GM23338 (cell line): ENCODE data around the gene TFAP2E. TPM values are rescaled to one million over a fixed set of nuclear protein-coding genes. Genes with fewer than 3 reads are reported as not detected.

Source experiments
- ATAC-seq: fragments of 200-7000 bp; cut with Tn5 transposase; 3 replicates; pipeline ENCODE4 v1.9.1; 2020
- DNase-seq: peaks from one replicate; pipeline ENCODE4 v3.0.0-alpha.2; 2015; ENCODE audit warnings: low spot score
- H2AFZ ChIP-seq: fragments of 200-600 bp; sonication (generic); 2 replicates; pipeline ENCODE4 v1.8.0; 2016; ENCODE audit warnings: antibody characterized with exemption, mild to moderate bottlenecking, moderate library complexity
- H3F3A ChIP-seq: fragments of 200-600 bp; sonication (generic); replicated peaks from 2 replicates; pipeline ENCODE4 v1.8.0; 2017; ENCODE audit warnings: antibody characterized with exemption, mixed run types, low read depth
- H3K27ac ChIP-seq: fragments of 200-600 bp; sonication (generic); 2 replicates; pipeline ENCODE4 v1.6.1; 2016; ENCODE audit warnings: low read depth
- H3K27me3 ChIP-seq: fragments of 200-600 bp; sonication (generic); 2 replicates; pipeline ENCODE4 v1.8.0; 2016; ENCODE audit warnings: mild to moderate bottlenecking, mixed run types, moderate library complexity; ENCODE audit not compliant: insufficient read depth
- H3K36me3 ChIP-seq: fragments of 200-600 bp; sonication (generic); 2 replicates; pipeline ENCODE4 v1.8.0; 2016; ENCODE audit warnings: mild to moderate bottlenecking; ENCODE audit not compliant: insufficient read depth
- H3K4me1 ChIP-seq: fragments of 200-600 bp; sonication (generic); 2 replicates; pipeline ENCODE4 v1.8.0; 2016; ENCODE audit warnings: mild to moderate bottlenecking, moderate library complexity; ENCODE audit not compliant: insufficient read depth
- H3K4me2 ChIP-seq: fragments of 200-600 bp; sonication (generic); 2 replicates; pipeline ENCODE4 v1.7.1; 2017; ENCODE audit warnings: mixed run types
- H3K4me3 ChIP-seq: fragments of 200-600 bp; sonication (generic); 2 replicates; pipeline ENCODE4 v1.6.1; 2016; ENCODE audit warnings: mixed run types
- H3K79me2 ChIP-seq: fragments of 200-600 bp; sonication (generic); replicated peaks from 2 replicates; pipeline ENCODE4 v1.8.0; 2017; ENCODE audit warnings: mild to moderate bottlenecking; ENCODE audit not compliant: insufficient read depth
- H3K9me2 ChIP-seq: fragments of 200-600 bp; sonication (generic); 2 replicates; pipeline ENCODE4 v1.8.0; 2017; ENCODE audit not compliant: insufficient read depth
- H4K20me1 ChIP-seq: fragments of 200-600 bp; sonication (generic); replicated peaks from 2 replicates; pipeline ENCODE4 v1.8.0; 2017; ENCODE audit warnings: mild to moderate bottlenecking; ENCODE audit not compliant: insufficient read depth
- H3K27ac Mint-ChIP-seq: 2 replicates; pipeline ENCODE4 v1.8.0; 2020; ENCODE audit warnings: inconsistent platforms, mild to moderate bottlenecking, moderate library complexity, mixed read lengths
- H3K27me3 Mint-ChIP-seq: 3 replicates; pipeline ENCODE4 v1.8.0; 2022; ENCODE audit warnings: low read depth, mild to moderate bottlenecking, moderate library complexity, mixed read lengths, inconsistent platforms; ENCODE audit not compliant: insufficient read depth, poor library complexity
- H3K36me3 Mint-ChIP-seq: 3 replicates; pipeline ENCODE4 v1.8.0; 2021; ENCODE audit warnings: low read depth, mild to moderate bottlenecking, inconsistent platforms, moderate library complexity, mixed read lengths
- H3K4me1 Mint-ChIP-seq: 3 replicates; pipeline ENCODE4 v1.8.0; 2020; ENCODE audit warnings: mild to moderate bottlenecking, inconsistent platforms, mixed read lengths
- H3K4me3 Mint-ChIP-seq: 3 replicates; pipeline ENCODE4 v1.8.0; 2021; ENCODE audit warnings: moderate library complexity, mild to moderate bottlenecking, inconsistent platforms, mixed read lengths
- H3K9me3 Mint-ChIP-seq: 3 replicates; pipeline ENCODE4 v1.8.0; 2020; ENCODE audit warnings: moderate library complexity, mild to moderate bottlenecking, inconsistent platforms, mixed read lengths
- CREB1 ChIP-seq: fragments of 250-450 bp; sonication (Bioruptor Pico); IDR thresholded peaks from 2 replicates; pipeline ENCODE4 v1.5.0; 2020; ENCODE audit warnings: low read depth, mild to moderate bottlenecking, moderate library complexity
- EZH2phosphoT487 ChIP-seq: fragments of 200-600 bp; sonication (generic); IDR thresholded peaks from one replicate; pipeline ENCODE4 v1.8.1; 2018; ENCODE audit warnings: antibody characterized with exemption; ENCODE audit not compliant: unreplicated experiment
- POLR2AphosphoS5 ChIP-seq: IDR thresholded peaks from 2 replicates; pipeline ENCODE4 v1.6.1; 2016; ENCODE audit warnings: antibody characterized with exemption, low read depth
- STAT1 ChIP-seq: IDR thresholded peaks from one replicate; pipeline ENCODE4 v1.6.1; 2016; ENCODE audit warnings: antibody characterized with exemption; ENCODE audit not compliant: unreplicated experiment
- ZNF114 ChIP-seq: fragments of 250-450 bp; sonication (Bioruptor Pico); IDR thresholded peaks from 2 replicates; pipeline ENCODE4 v1.5.0; 2020; ENCODE audit warnings: mild to moderate bottlenecking, moderate library complexity
- ZNF462 ChIP-seq: fragments of 250-450 bp; sonication (Bioruptor Pico); IDR thresholded peaks from 2 replicates; pipeline ENCODE4 v1.5.0; 2020; ENCODE audit warnings: mild to moderate bottlenecking, moderate library complexity
- polyA plus RNA-seq: library from polyadenylated mRNA; unstranded; fragments of >200 nt; fragmentation: Nextera tagmentation; extraction: Ambion mirVana; gene quantifications from 2 replicates; pipeline ENCODE4 v1.2.1, GENCODE V29; 2016
- total RNA-seq: library from RNA; depleted of rRNA; stranded (reverse); fragments of >200 nt; shearing (Covaris generic); gene quantifications from 2 replicates; pipeline ENCODE4 v1.2.3, GENCODE V29; 2014
- TF ChIP-seq, protein P1 (sequence below): IDR thresholded peaks from one replicate; pipeline ENCODE4 v1.6.1; 2018; ENCODE audit warnings: antibody characterized with exemption; ENCODE audit not compliant: unreplicated experiment
- TF ChIP-seq, protein P2 (sequence below): IDR thresholded peaks from 2 replicates; pipeline ENCODE4 v1.6.1; 2016; ENCODE audit warnings: antibody characterized with exemption

The TFAP2E gene
- total and polyA plus RNA-seq, 2 experiments from 2014 or later: 0.34 to 1.4 TPM

DNA sequence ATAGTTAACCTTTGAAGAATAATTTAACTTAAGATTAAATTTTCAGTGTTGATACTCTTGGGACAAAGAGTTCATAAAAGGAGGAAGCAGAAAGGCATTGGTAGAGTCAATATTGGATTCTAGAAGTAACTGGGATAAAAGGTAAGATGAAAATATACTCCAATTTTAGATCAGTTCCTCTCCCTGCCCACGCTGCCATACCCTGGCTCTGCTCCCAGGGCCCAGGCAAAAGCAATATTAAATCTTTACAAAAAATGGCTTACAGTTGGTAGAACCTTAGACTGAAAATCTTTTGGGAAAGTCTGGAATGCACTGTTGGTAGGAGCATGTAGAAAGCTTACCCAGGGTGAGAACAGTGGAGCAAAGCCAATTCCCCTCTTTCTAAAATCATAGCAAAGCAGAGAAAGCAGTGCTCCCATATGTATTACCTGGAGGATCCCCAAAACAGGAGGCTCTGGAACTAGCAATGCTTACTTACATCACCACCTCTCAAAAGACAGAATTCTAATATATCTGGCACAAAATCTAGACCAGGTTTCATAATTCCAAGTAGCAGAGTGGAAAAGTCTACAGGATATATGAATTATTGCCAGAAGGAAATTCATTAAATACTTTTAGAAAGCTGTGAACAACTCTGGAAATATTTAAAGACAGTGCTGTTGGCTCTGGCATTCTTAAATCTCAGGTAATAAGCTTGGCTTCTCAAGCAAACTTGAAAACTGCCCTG is 40.5 kb upstream of the TFAP2E start (continued):
- TF ChIP-seq, protein P1, sequence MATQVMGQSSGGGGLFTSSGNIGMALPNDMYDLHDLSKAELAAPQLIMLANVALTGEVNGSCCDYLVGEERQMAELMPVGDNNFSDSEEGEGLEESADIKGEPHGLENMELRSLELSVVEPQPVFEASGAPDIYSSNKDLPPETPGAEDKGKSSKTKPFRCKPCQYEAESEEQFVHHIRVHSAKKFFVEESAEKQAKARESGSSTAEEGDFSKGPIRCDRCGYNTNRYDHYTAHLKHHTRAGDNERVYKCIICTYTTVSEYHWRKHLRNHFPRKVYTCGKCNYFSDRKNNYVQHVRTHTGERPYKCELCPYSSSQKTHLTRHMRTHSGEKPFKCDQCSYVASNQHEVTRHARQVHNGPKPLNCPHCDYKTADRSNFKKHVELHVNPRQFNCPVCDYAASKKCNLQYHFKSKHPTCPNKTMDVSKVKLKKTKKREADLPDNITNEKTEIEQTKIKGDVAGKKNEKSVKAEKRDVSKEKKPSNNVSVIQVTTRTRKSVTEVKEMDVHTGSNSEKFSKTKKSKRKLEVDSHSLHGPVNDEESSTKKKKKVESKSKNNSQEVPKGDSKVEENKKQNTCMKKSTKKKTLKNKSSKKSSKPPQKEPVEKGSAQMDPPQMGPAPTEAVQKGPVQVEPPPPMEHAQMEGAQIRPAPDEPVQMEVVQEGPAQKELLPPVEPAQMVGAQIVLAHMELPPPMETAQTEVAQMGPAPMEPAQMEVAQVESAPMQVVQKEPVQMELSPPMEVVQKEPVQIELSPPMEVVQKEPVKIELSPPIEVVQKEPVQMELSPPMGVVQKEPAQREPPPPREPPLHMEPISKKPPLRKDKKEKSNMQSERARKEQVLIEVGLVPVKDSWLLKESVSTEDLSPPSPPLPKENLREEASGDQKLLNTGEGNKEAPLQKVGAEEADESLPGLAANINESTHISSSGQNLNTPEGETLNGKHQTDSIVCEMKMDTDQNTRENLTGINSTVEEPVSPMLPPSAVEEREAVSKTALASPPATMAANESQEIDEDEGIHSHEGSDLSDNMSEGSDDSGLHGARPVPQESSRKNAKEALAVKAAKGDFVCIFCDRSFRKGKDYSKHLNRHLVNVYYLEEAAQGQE: no peak
- no peak for TF ChIP-seq EZH2phosphoT487
- TF ChIP-seq STAT1: no peak
- TF ChIP-seq, protein P2, sequence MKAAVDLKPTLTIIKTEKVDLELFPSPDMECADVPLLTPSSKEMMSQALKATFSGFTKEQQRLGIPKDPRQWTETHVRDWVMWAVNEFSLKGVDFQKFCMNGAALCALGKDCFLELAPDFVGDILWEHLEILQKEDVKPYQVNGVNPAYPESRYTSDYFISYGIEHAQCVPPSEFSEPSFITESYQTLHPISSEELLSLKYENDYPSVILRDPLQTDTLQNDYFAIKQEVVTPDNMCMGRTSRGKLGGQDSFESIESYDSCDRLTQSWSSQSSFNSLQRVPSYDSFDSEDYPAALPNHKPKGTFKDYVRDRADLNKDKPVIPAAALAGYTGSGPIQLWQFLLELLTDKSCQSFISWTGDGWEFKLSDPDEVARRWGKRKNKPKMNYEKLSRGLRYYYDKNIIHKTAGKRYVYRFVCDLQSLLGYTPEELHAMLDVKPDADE: no peak
- no peak for TF ChIP-seq CREB1 (CRISPR knock-in tag)
- no peak for TF ChIP-seq POLR2AphosphoS5

- no peaks in the 10 kb centered on the region for H3K27me3 Mint-ChIP-seq
- no peak overlapping the region for H3K4me2 ChIP-seq
- no peak overlapping the region for H3K4me3 ChIP-seq
- H3K9me3 Mint-ChIP-seq: peaks cover 22% of the 10 kb centered on the region; the same call in 2 of the 3 replicates
- no peak overlapping the region for H2AFZ ChIP-seq
- H3K36me3 Mint-ChIP-seq: peaks cover 51% of the 10 kb centered on the region
- H3K4me3 Mint-ChIP-seq: no peak overlapping the region
- no peak overlapping the region for H3K27ac ChIP-seq
- peaks cover 7% of the 10 kb centered on the region for H3K36me3 ChIP-seq
- no peaks in the 10 kb centered on the region for H3K27me3 ChIP-seq
- H3K4me1 Mint-ChIP-seq: peaks cover 40% of the 10 kb centered on the region
- H3K4me1 ChIP-seq: peaks cover 47% of the 10 kb centered on the region
- peak overlapping the region; percentile 68 for H3K27ac Mint-ChIP-seq
- no peaks in the 10 kb centered on the region for H3F3A ChIP-seq
- H3K9me2 ChIP-seq: no peaks in the 10 kb centered on the region
- ATAC-seq (no peak), DNase-seq (no peak)
- TF ChIP-seq, protein P2: no peak
- TF ChIP-seq ZNF114 (CRISPR knock-in tag): no peak
- TF ChIP-seq ZNF462 (CRISPR knock-in tag): no peak
- H4K20me1 ChIP-seq: no peaks in the 10 kb centered on the region
- H3K79me2 ChIP-seq: peaks cover 60% of the 10 kb centered on the region
These were observed 39.5 kb upstream of the TFAP2E start for GRCh38 chr1:35533586-35533985.
